Fibroblast of lung (primary cell): ENCODE results near the gene CXCL5. TPM values are rescaled to one million over a fixed set of nuclear protein-coding genes. Genes with fewer than 3 reads are reported as not detected.
A peak's percentile ranks its signal among the peaks of the same experiment; 100 is the strongest.

Experiments
- DNase-seq, 2 donors: peaks; one replicate each; pipeline versions ENCODE4 v3.0.0 to v3.0.0-alpha.2; 2010; ENCODE audit warnings: low read depth in 2 of 2
- H2AFZ ChIP-seq: 2 replicates; pipeline ENCODE4 v1.5.1; 2012; ENCODE audit warnings: low read length, control low read depth, inconsistent platforms
- H3K27ac ChIP-seq: 2 replicates; pipeline ENCODE4 v1.5.1; 2011; ENCODE audit warnings: low read length, control low read depth; ENCODE audit not compliant: insufficient read depth
- H3K27me3 ChIP-seq: 2 replicates; pipeline ENCODE4 v1.5.1; 2011; ENCODE audit warnings: mild to moderate bottlenecking, low read length; ENCODE audit not compliant: control insufficient read depth, insufficient read depth
- H3K36me3 ChIP-seq: 2 replicates; pipeline ENCODE4 v1.5.1; 2011; ENCODE audit warnings: low read length; ENCODE audit not compliant: control insufficient read depth, insufficient read depth
- H3K4me1 ChIP-seq: 2 replicates; pipeline ENCODE4 v1.5.1; 2011; ENCODE audit warnings: low read length; ENCODE audit not compliant: control insufficient read depth, insufficient read depth; ENCODE audit errors: extremely low read depth
- H3K4me2 ChIP-seq: 2 replicates; pipeline ENCODE4 v1.5.1; 2011; ENCODE audit warnings: low read length, control low read depth; ENCODE audit not compliant: insufficient read depth; ENCODE audit errors: extremely low read depth
- H3K4me3 ChIP-seq, 4 experiments: fragments of 200-600 bp in 1 of 4; sonication (generic) in 1 of 4; replicated peaks in 1 of 4; 2 replicates each; pipeline ENCODE4 v1.5.1; 2011 to 2016; ENCODE audit warnings: low read length in 4 of 4, low read depth in 3 of 4, mild to moderate bottlenecking in 3 of 4, control low read depth in 2 of 4, inconsistent platforms in 1 of 4, mixed read lengths in 1 of 4; ENCODE audit not compliant: insufficient read depth in 1 of 4; ENCODE audit errors: control extremely low read depth in 1 of 4
- H3K79me2 ChIP-seq: 2 replicates; pipeline ENCODE4 v1.5.1; 2012; ENCODE audit warnings: mild to moderate bottlenecking, low read length, inconsistent platforms; ENCODE audit not compliant: control insufficient read depth, insufficient read depth
- H3K9ac ChIP-seq: 2 replicates; pipeline ENCODE4 v1.5.1; 2011; ENCODE audit warnings: mild to moderate bottlenecking, low read length, control low read depth; ENCODE audit not compliant: insufficient read depth
- H3K9me3 ChIP-seq: 2 replicates; pipeline ENCODE4 v1.5.1; 2012; ENCODE audit warnings: low read depth, low read length; ENCODE audit not compliant: control insufficient read depth, insufficient read depth
- H4K20me1 ChIP-seq: 2 replicates; pipeline ENCODE4 v1.5.1; 2011; ENCODE audit warnings: low read length; ENCODE audit not compliant: control insufficient read depth, insufficient read depth; ENCODE audit errors: extremely low read depth
- EZH2 ChIP-seq: IDR thresholded peaks from 2 replicates; pipeline ENCODE4 v1.5.1; 2012; ENCODE audit warnings: low read length, control low read depth, mild to moderate bottlenecking; ENCODE audit errors: missing control alignments
- polyA minus RNA-seq: library from RNA; depleted of rRNA, polyadenylated mRNA; stranded (reverse); fragments of >200 nt; gene quantifications from 2 replicates; pipeline ENCODE4 v1.2.3, GENCODE V29; 2011; ENCODE audit warnings: low replicate concordance
- polyA plus RNA-seq, 2 donors: library from polyadenylated mRNA; depleted of rRNA in 1 of 2; stranded (reverse) in 1 of 2; unstranded in 1 of 2; fragments of >200 nt; gene quantifications; 2 replicates each; pipeline ENCODE4 v1.2.1, GENCODE V29; 2011 to 2012; ENCODE audit warnings: missing spikeins in 1 of 2
- total RNA-seq: library from RNA; depleted of rRNA; stranded (reverse); fragments of >200 nt; gene quantifications from 2 replicates; pipeline ENCODE4 v1.2.1, GENCODE V29; 2014
- TF ChIP-seq, protein P1 (sequence below), 2 donors: IDR thresholded peaks in 1 of 2; conservative IDR thresholded peaks in 1 of 2; 1 replicate in 1 of 2; 2 replicates in 1 of 2; pipeline ENCODE4 v1.5.1; 2011 to 2012; ENCODE audit warnings: low read length in 2 of 2, control low read depth in 1 of 2, inconsistent platforms in 1 of 2, low read depth in 1 of 2, mild to moderate bottlenecking in 1 of 2

CXCL5 gene
- total RNA-seq (0.66 and 0.77 TPM in 2 replicates), polyA plus RNA-seq (0.24 and 0.58 TPM in 2 replicates), polyA minus RNA-seq (not detected in 2 replicates)
- polyA plus RNA-seq (2012), result 0.13 and 0.45 TPM in 2 replicates

DNA sequence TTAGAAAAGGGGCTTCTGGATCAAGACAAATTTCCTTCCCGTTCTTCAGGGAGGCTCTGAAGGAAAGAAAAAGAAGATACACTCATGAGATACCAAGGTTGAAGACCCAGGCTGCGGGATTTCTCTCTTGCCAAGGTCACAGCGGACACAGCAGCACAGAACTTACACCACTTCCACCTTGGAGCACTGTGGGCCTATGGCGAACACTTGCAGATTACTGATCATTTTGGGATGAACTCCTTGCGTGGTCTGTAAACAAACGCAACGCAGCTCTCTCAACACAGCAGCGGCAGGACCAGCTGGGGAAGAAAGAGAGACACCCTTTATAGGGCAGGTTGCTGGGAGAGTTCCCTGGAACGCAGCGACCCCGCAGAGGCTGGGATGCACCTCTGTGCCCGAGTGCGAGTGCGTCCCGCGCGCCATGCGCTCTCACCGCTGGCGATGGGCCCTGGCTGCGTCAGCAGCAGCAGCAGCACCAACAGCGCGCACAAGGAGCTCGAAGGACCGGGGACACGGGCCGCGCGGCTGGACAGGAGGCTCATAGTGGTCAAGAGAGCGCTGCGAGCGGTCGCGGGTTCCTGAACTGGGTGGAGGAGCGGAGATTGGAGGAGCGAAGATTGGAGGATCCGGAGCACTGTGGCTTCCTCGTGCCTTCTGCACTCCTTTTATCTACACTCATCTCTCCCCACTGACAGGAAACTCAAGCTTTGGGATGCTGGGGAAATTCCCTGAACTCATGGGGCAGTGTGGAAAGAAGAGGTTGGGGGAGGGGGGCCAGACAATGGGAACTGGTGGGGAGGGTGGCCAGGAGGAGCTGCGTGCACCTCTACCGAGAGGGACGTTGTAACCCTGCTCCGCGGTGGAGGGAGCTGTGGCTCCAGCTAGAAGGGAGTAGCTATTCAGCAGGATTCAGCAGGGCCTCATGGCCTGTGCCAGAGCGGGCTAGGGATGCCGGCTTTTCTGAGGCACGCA is at the start of gene CXCL5:
Gene CXCL5 (minus strand): TSS at position 638 of the 972 bp plus-strand sequence. CDS start 96 bp downstream, at position 542.
- TF ChIP-seq, protein P1, sequence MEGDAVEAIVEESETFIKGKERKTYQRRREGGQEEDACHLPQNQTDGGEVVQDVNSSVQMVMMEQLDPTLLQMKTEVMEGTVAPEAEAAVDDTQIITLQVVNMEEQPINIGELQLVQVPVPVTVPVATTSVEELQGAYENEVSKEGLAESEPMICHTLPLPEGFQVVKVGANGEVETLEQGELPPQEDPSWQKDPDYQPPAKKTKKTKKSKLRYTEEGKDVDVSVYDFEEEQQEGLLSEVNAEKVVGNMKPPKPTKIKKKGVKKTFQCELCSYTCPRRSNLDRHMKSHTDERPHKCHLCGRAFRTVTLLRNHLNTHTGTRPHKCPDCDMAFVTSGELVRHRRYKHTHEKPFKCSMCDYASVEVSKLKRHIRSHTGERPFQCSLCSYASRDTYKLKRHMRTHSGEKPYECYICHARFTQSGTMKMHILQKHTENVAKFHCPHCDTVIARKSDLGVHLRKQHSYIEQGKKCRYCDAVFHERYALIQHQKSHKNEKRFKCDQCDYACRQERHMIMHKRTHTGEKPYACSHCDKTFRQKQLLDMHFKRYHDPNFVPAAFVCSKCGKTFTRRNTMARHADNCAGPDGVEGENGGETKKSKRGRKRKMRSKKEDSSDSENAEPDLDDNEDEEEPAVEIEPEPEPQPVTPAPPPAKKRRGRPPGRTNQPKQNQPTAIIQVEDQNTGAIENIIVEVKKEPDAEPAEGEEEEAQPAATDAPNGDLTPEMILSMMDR (conservative IDR thresholded peaks at IDR 0.05 in 1 of 2, IDR thresholded peaks at IDR 0.05 in 1 of 2; ENCODE audit: low read depth in 1 of 2, low read length in 2 of 2), result peak; percentile 20 to 26
- no peak for TF ChIP-seq EZH2
- H3K27me3 ChIP-seq, result no peaks in the 10 kb centered on the region
- H3K4me2 ChIP-seq, result peak within 1 kb of the TSS; percentile 90
- DNase-seq, result peak; percentile 53 to 75
- peak within 1 kb of the TSS; percentile 26 to 45 (median 40) for H3K4me3 ChIP-seq
- H2AFZ ChIP-seq, result peak within 1 kb of the TSS; percentile 94
- H3K27ac ChIP-seq, result peak within 1 kb of the TSS; percentile 8
- H4K20me1 ChIP-seq, result no peaks in the 10 kb centered on the region
- no peak within 1 kb of the TSS for H3K9ac ChIP-seq
- H3K36me3 ChIP-seq, result no peaks in the 10 kb centered on the region
- no peaks in the 10 kb centered on the region for H3K4me1 ChIP-seq
- no peaks in the 10 kb centered on the region for H3K79me2 ChIP-seq
- no peaks in the 10 kb centered on the region for H3K9me3 ChIP-seq

- DNase-seq, result no peak
- no peak overlapping the region for H2AFZ ChIP-seq
- H3K9me3 ChIP-seq, result no peaks in the 10 kb centered on the region
- H3K9ac ChIP-seq, result no peak overlapping the region
- H4K20me1 ChIP-seq, result no peaks in the 10 kb centered on the region
- H3K27me3 ChIP-seq, result no peaks in the 10 kb centered on the region
- H3K79me2 ChIP-seq, result no peaks in the 10 kb centered on the region
- no peak overlapping the region for H3K4me2 ChIP-seq
- no peak overlapping the region for H3K27ac ChIP-seq
- no peaks in the 10 kb centered on the region for H3K36me3 ChIP-seq
- H3K4me3 ChIP-seq, result no peak overlapping the region
- TF ChIP-seq EZH2, result no peak
- TF ChIP-seq, protein P1 (conservative IDR thresholded peaks at IDR 0.05 in 1 of 2, IDR thresholded peaks at IDR 0.05 in 1 of 2; ENCODE audit: low read depth in 1 of 2, low read length in 2 of 2), result no peak
- peaks cover 2% of the 10 kb centered on the region for H3K4me1 ChIP-seq
These were observed 48.7 kb upstream of the CXCL5 start for GRCh38 chr4:74047152-74047551.

- no peak overlapping the region for H3K4me2 ChIP-seq
- no peak overlapping the region for H3K27ac ChIP-seq
- no peaks in the 10 kb centered on the region for H4K20me1 ChIP-seq
- no peak for DNase-seq
- H3K9me3 ChIP-seq, result no peaks in the 10 kb centered on the region
- no peaks in the 10 kb centered on the region for H3K36me3 ChIP-seq
- peaks cover 2% of the 10 kb centered on the region for H3K4me1 ChIP-seq
- no peak overlapping the region for H3K4me3 ChIP-seq
- no peak overlapping the region for H3K9ac ChIP-seq
- no peaks in the 10 kb centered on the region for H3K27me3 ChIP-seq
- no peaks in the 10 kb centered on the region for H3K79me2 ChIP-seq
- no peak for TF ChIP-seq EZH2
- TF ChIP-seq, protein P1 (conservative IDR thresholded peaks at IDR 0.05 in 1 of 2, IDR thresholded peaks at IDR 0.05 in 1 of 2; ENCODE audit: low read depth in 1 of 2, low read length in 2 of 2), result no peak
- H2AFZ ChIP-seq, result no peak overlapping the region
These were observed 47.3 kb upstream of the CXCL5 start for GRCh38 chr4:74045772-74046171.
